Measurements from ENCODE around the gene ELAPOR1. TPM values are rescaled to one million over a fixed set of nuclear protein-coding genes. Genes with fewer than 3 reads are reported as not detected.

The ELAPOR1 gene
- total RNA-seq, 1 donor from 2014 or later = 0.30 TPM

GRCh38 chr1:109161858-109162606, 48.1 kb downstream of the ELAPOR1 start:
- intact Hi-C loops (cut with DNase I) = no loop called here
- DNase-seq (ENCODE audit: low spot score) = peak; percentile 85

DNA sequence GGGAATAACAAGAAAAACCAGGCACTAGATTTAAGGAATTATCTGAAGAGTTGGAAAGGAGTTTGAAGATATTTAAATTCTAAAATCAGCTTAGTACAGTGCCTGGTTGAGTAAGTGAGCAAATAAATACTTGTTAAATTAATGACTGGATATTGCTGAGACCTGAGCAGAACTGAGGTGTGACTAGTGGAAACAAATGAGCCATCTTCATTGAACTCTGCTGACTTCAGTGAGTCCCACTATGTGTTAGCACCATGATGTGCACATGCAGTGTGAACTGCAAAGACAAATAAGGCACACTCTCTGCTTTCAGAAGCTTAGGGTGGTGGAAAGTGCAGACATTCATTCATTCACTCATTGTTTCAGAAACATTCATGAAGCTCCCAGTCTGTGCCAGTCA, 48.7 kb downstream of the ELAPOR1 start:
- intact Hi-C loops (cut with DNase I) = no loop called here
- DNase-seq (ENCODE audit: low spot score) = no peak

- no peak for DNase-seq (ENCODE audit: low spot score)
- intact Hi-C loops (cut with DNase I) = no loop called here
These were observed 49.6 kb downstream of the ELAPOR1 start for GRCh38 chr1:109163551-109163950.

Other genes with a start within 250 kb of the ELAPOR1 start
- 0.92 TPM for gene GPSM2, start 237.1 kb upstream of the ELAPOR1 start, total RNA-seq
- 24.7 TPM for gene CLCC1, start 150.6 kb upstream of the ELAPOR1 start, total RNA-seq
- 15.7 TPM for gene WDR47, start 72.0 kb upstream of the ELAPOR1 start, total RNA-seq
- gene TAF13, start 38.1 kb upstream of the ELAPOR1 start, total RNA-seq = 65.0 TPM
- 37.4 TPM for gene TMEM167B, start 23.4 kb upstream of the ELAPOR1 start, total RNA-seq
- 104 TPM for gene SARS1, start 99.8 kb downstream of the ELAPOR1 start, total RNA-seq
- 7.1 TPM for gene CELSR2, start 135.4 kb downstream of the ELAPOR1 start, total RNA-seq
- 0.59 TPM for gene PSRC1, start 169.0 kb downstream of the ELAPOR1 start, total RNA-seq
- 1.2 TPM for gene MYBPHL, start 192.9 kb downstream of the ELAPOR1 start, total RNA-seq

Data from cardiac septum (tissue), 1 donor.